HL-60 (cell line): ENCODE results near the gene PTPRM.

Source experiments
- DNase-seq, 2 experiments: peaks; one replicate each; pipeline ENCODE4 v3.0.0-alpha.2; 2010 to 2020; ENCODE audit warnings: low read depth in 1 of 2, low spot score in 1 of 2
- H3K27ac ChIP-seq: fragments of 250-450 bp; sonication (Bioruptor Pico); replicated peaks from 2 replicates; pipeline ENCODE4 v1.5.1; 2020; ENCODE audit warnings: mild to moderate bottlenecking, moderate library complexity
- H3K27me3 ChIP-seq: fragments of 250-450 bp; sonication (Bioruptor Pico); 2 replicates; pipeline ENCODE4 v1.5.1; 2021; ENCODE audit warnings: mild to moderate bottlenecking, moderate library complexity; ENCODE audit not compliant: insufficient read depth, poor library complexity, severe bottlenecking
- H3K4me3 ChIP-seq: replicated peaks from 2 replicates; pipeline ENCODE4 v1.5.1; 2011; ENCODE audit warnings: mild to moderate bottlenecking, control low read depth, low read length; ENCODE audit not compliant: insufficient read depth
- CTCF ChIP-seq: IDR thresholded peaks from one replicate; pipeline ENCODE4 v1.5.1; 2011; ENCODE audit warnings: low read length, control low read depth, inconsistent platforms; ENCODE audit not compliant: insufficient read depth
- GABPA ChIP-seq: IDR thresholded peaks from 2 replicates; pipeline ENCODE4 v1.6.1; 2012; ENCODE audit warnings: low read depth
- POLR2AphosphoS5 ChIP-seq: IDR thresholded peaks from 2 replicates; pipeline ENCODE4 v1.6.1; 2012; ENCODE audit warnings: low read depth
- REST ChIP-seq: IDR thresholded peaks from 2 replicates; pipeline ENCODE4 v1.6.1; 2012; ENCODE audit warnings: low read depth; ENCODE audit not compliant: insufficient replicate concordance
- SPI1 ChIP-seq: IDR thresholded peaks from 2 replicates; pipeline ENCODE4 v1.6.1; 2012; ENCODE audit warnings: low read depth, mild to moderate bottlenecking, borderline replicate concordance

PTPRM gene

DNA sequence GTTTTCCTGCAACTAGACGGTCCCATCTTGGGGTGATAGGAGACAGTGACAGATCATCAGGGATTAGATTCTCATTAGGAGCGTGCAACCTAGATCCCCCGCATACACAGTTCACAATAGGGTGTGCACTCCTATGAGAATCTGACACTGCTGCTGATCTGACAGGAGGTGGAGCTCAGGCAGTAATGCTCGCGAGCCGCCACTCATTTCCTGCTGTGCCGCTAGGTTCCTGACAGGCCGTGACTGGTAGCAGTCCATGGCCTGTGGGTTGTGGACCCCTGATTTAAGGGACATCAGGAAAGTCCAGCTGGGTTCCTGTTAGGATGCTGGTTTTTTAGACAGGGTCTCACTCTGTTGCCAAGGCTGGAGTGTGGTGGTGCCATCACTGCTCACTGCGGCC is 48.7 kb downstream of the PTPRM start:
- Histone ChIP-seq H3K4me3 (no peak overlapping the region), H3K27ac (no peak overlapping the region), H3K27me3 (no peaks in the 10 kb centered on the region)
- TF ChIP-seq SPI1 (no peak), CTCF (no peak), REST (no peak)
- no peak for DNase-seq

DNA sequence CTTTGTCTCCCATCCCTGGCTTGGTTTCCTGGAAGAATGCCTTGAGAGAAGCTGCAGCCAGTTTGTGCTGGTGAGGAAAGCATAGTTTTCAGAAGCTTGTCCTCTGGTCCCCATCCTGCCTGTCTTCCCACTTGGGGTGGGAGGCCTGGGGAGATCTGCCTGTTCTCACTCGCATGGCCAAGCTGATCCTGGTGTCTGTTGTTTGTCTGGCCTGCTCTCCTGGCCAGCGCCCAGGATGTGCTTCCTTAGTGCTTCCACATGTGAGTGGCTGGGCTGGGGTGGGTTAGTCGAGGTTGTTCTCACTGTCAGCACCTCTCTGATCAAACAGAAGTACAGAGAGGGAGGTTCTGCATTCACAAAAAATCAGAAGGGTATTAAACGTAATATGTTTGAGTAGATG is 49.5 kb downstream of the PTPRM start:
- TF ChIP-seq SPI1 (no peak), REST (no peak), POLR2AphosphoS5 (no peak), GABPA (no peak), CTCF (no peak)
- Histone ChIP-seq H3K27me3 (no peaks in the 10 kb centered on the region), H3K4me3 (no peak overlapping the region), H3K27ac (no peak overlapping the region)
- no peak for DNase-seq

DNA sequence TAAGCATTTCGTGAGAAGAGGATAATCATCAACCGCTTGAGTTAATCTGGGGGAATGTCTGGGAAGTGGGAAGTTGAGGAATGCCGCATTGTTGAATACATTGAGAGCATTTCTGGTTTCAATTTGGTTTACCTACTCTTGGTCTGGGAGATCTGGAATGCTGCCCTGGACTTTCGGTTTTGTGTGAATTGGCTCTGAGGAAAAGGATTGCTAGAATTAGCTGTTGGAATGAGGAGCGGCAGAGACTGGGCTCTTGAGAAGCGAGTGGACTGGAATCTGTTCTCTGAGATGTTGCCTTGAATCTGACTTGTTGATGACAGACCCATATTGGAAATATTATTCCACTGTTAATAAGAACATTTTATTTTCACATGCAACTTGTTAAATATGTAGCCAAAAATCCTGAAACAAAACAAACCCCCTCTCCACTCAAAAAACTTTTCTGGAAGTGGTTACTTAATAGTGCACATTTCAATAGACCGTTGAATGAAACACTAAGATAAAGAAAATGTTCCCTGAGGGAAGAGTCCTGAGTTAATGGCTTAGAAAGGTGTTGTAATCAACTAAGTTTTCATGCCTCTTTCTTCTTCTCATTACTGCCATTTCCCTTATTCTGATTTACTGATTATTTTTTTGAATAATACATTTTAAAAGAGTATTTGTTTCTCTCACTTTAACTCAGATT is 50.8 kb downstream of the PTPRM start:
- Histone ChIP-seq H3K27ac (no peak overlapping the region), H3K4me3 (no peak overlapping the region), H3K27me3 (no peaks in the 10 kb centered on the region)
- DNase-seq = no peak
- no peak for TF ChIP-seq GABPA
- no peak for TF ChIP-seq REST
- TF ChIP-seq CTCF = no peak
- no peak for TF ChIP-seq POLR2AphosphoS5
- no peak for TF ChIP-seq SPI1
